HepG2 (cell line): ENCODE measurements around the gene PDGFB. TPM values are rescaled to one million over a fixed set of nuclear protein-coding genes. Genes with fewer than 3 reads are reported as not detected.
A peak's percentile ranks its signal among the peaks of the same experiment; 100 is the strongest.

Source experiments
- ATAC-seq: fragments of 200-7000 bp; cut with Tn5 transposase; 3 replicates; pipeline ENCODE4 v1.9.1; 2020; ENCODE audit warnings: mild to moderate bottlenecking, moderate library complexity
- BruUV-seq: library from RNA; stranded (reverse); fragments of 400-500 nt; replicated peaks from 2 replicates; lab custom pipeline; 2021; lab: Mats Ljungman, UMichigan
- CTCF ChIA-PET: fragments of 300-600 bp; formaldehyde crosslinking; extraction: SDS; loops from one replicate; lab custom pipeline; 2021; ENCODE audit warnings: low total read pairs, inconsistent platforms, low intra/inter-chr PET ratio; lab: Yijun Ruan, JAX
- POLR2A ChIA-PET: fragments of 350-600 bp; sonication (Branson Sonifier 250); formaldehyde crosslinking; loops from one replicate; lab custom pipeline; 2020; ENCODE audit warnings: antibody characterized with exemption, inconsistent platforms; lab: Yijun Ruan, JAX
- DNase-seq: peaks from one replicate; pipeline ENCODE4 v3.0.0-alpha.2; 2015; ENCODE audit warnings: low spot score
- FAIRE-seq: peaks from 3 replicates; lab custom pipeline; 2011; peaks lifted over from hg19 to GRCh38; lab: Jason Lieb, UNC
- H2AFZ ChIP-seq: one replicate; pipeline ENCODE4 v1.6.1; 2011; ENCODE audit warnings: low read length, inconsistent platforms
- H3K27ac ChIP-seq: fragments of 300-600 bp; 3 replicates; pipeline ENCODE4 v1.8.0; 2011; ENCODE audit warnings: mixed run types, mild to moderate bottlenecking, mixed read lengths, low read length, inconsistent platforms; ENCODE audit not compliant: insufficient read depth; ENCODE audit errors: extremely low read length
- H3K27me3 ChIP-seq, 2 experiments: fragments of 200-600 bp in 1 of 2; 2 replicates in 1 of 2; 3 replicates in 1 of 2; pipeline versions ENCODE4 v1.6.0 to v1.8.0; 2011; ENCODE audit warnings: low read length in 2 of 2, mild to moderate bottlenecking in 2 of 2, moderate library complexity in 2 of 2, inconsistent platforms in 1 of 2; ENCODE audit not compliant: insufficient read depth in 2 of 2, control insufficient read depth in 1 of 2
- H3K36me3 ChIP-seq, 2 experiments: fragments of 200-600 bp in 1 of 2; replicated peaks in 1 of 2; 2 replicates in 1 of 2; 3 replicates in 1 of 2; pipeline versions ENCODE4 v1.5.1 to v1.8.0; 2011; ENCODE audit warnings: low read length in 2 of 2, inconsistent platforms in 1 of 2; ENCODE audit not compliant: insufficient read depth in 2 of 2, control insufficient read depth in 1 of 2
- H3K4me1 ChIP-seq: 2 replicates; pipeline ENCODE4 v1.5.1; 2012; ENCODE audit warnings: low read length, inconsistent platforms; ENCODE audit not compliant: insufficient read depth
- H3K4me2 ChIP-seq: 2 replicates; pipeline ENCODE4 v1.6.0; 2011; ENCODE audit warnings: low read depth, low read length, inconsistent platforms
- H3K4me3 ChIP-seq, 3 experiments: fragments of 200-600 bp in 1 of 3; sonication (generic), shearing (Covaris generic) in 1 of 3; replicated peaks in 1 of 3; 2 replicates each; pipeline ENCODE4 v1.5.1; 2011 to 2016; ENCODE audit warnings: low read length in 3 of 3, inconsistent platforms in 2 of 3, low read depth in 2 of 3, mild to moderate bottlenecking in 2 of 3, control low read depth in 1 of 3, mixed read lengths in 1 of 3; ENCODE audit not compliant: insufficient read depth in 1 of 3
- H3K79me2 ChIP-seq: one replicate; pipeline ENCODE4 v1.6.1; 2011; ENCODE audit warnings: low read length, inconsistent platforms; ENCODE audit not compliant: insufficient read depth
- H3K9ac ChIP-seq: 2 replicates; pipeline ENCODE4 v1.6.0; 2011; ENCODE audit warnings: mild to moderate bottlenecking, low read depth, low read length, inconsistent platforms; ENCODE audit not compliant: insufficient read depth
- H3K9me3 ChIP-seq: 2 replicates; pipeline ENCODE4 v1.5.1; 2012; ENCODE audit warnings: mild to moderate bottlenecking, low read length
- H4K20me1 ChIP-seq: 2 replicates; pipeline ENCODE4 v1.6.0; 2011; ENCODE audit warnings: inconsistent platforms, mild to moderate bottlenecking, low read length, moderate library complexity; ENCODE audit not compliant: insufficient read depth
- HNRNPL ChIP-seq: fragments of 200-400 bp; formaldehyde crosslinking; IDR thresholded peaks from 2 replicates; pipeline ENCODE4 v1.6.1; 2017; ENCODE audit warnings: mild to moderate bottlenecking, low read depth, low read length
- PLRG1 ChIP-seq: fragments of 450-650 bp; conservative IDR thresholded peaks from 2 replicates; pipeline ENCODE4 v1.6.1; 2016
- ZNF552 ChIP-seq: sonication (generic); formaldehyde crosslinking; IDR thresholded peaks from 2 replicates; pipeline ENCODE4 v1.9.0; 2022; ENCODE audit warnings: missing genetic modification reagents, mild to moderate bottlenecking, borderline replicate concordance
- ZNF768 ChIP-seq: sonication (generic); formaldehyde crosslinking; IDR thresholded peaks from 2 replicates; pipeline ENCODE4 v1.4.0; 2020; ENCODE audit warnings: missing genetic modification reagents
- WGBS: methylation state at CpG from one replicate; pipeline ENCODE4 v1.1.6; 2017; ENCODE audit warnings: low lambda C conversion rate; 5-methylcytosine and 5-hydroxymethylcytosine counted together
- in situ Hi-C: cut with HindIII; loops from 2 replicates; pipeline ENCODE4 v1.10.0; 2017; ENCODE audit warnings: low pct_unique_long_range_greater_than_20kb; ENCODE audit not compliant: extremely low pct_ligation_motif_present
- intact Hi-C: fragments of 100-400 bp; cut with micrococcal nuclease; formaldehyde crosslinking; loops from one replicate; pipeline ENCODE4 v1.10.0; 2022; ENCODE audit not compliant: unreplicated experiment
- polyA plus RNA-seq, 8 experiments: library from polyadenylated mRNA; depleted of rRNA in 3 of 8; stranded (reverse) in 7 of 8; unstranded in 1 of 8; fragments of >200 nt; fragmentation: Illumina TruSeq in 4 of 8; extraction: Trizol in 4 of 8; gene quantifications; 2 replicates each; pipeline versions ENCODE4 v1.2.1 to v1.2.3, GENCODE V29; 2011 to 2016; ENCODE audit warnings: low read depth in 4 of 8, missing spikeins in 1 of 8, mixed read lengths in 1 of 8; ENCODE audit not compliant: insufficient read depth in 1 of 8
- total RNA-seq, 5 experiments: library from RNA; depleted of rRNA; stranded (reverse); fragments of >200 nt; fragmentation: Illumina TruSeq; extraction: Trizol; gene quantifications; 2 replicates each; pipeline ENCODE4 v1.2.3, GENCODE V29; 2016; ENCODE audit warnings: low read depth in 1 of 5

Gene PDGFB
- total and polyA plus RNA-seq, 2 of the 13 experiments (the other 11 are each of a cell fraction or from before 2014, with no cell fraction given): 1.4 to 10.1 TPM

DNA sequence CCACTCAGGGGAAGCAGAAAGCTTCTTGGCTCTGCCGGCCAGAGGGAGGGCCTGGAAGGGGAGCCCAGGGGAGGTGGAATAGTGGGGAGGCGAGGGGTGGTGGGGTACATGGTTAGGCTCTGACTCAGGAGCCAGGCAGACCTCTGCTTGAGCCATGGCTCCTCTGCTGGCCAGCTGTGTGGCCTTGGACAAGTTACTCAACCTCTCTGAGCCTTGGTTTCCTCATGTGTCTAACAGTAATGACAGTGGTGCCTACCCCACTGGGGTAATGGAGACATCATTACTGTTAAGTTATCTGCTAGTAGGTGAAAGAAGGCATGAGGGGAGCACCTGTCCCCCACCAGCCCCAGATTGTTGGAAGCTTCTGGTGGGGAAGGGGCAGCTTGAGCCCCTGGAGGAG is 12.2 kb upstream of the PDGFB start:
- Histone ChIP-seq H3K4me1 (peaks cover 61% of the 10 kb centered on the region), H3K9me3 (no peaks in the 10 kb centered on the region; the same call in none of the 2 replicates), H3K9ac (no peak overlapping the region), H3K4me2 (no peak overlapping the region), H4K20me1 (no peaks in the 10 kb centered on the region), H3K27me3 (peaks cover 9 to 35% of the 10 kb centered on the region in 2 experiments; a peak in 4 of 5 replicates), H3K27ac (no peak overlapping the region), H2AFZ (no peak overlapping the region), H3K4me3 (no peak overlapping the region), H3K79me2 (no peaks in the 10 kb centered on the region), H3K36me3 (no peaks in the 10 kb centered on the region)
- ChIA-PET POLR2A (interaction anchor here (0.8 to 1.1 kb wide), 2 partner anchors 12 to 62 kb away, joined by 3 to 6 read pairs; partner anchors contain the start of genes PDGFB and RPL3), CTCF (no interaction called here)
- ATAC-seq: no peak
- no TSS peak for BruUV-seq
- peak; percentile 95 for TF ChIP-seq ZNF768
- no peak for TF ChIP-seq PLRG1
- 6% methylated on average over 2 of the region's 2 CpGs for WGBS
- intact Hi-C loops (no loop called here), in situ Hi-C loops (no loop called here)
- FAIRE-seq: no peak
- DNase-seq: no peak

DNA sequence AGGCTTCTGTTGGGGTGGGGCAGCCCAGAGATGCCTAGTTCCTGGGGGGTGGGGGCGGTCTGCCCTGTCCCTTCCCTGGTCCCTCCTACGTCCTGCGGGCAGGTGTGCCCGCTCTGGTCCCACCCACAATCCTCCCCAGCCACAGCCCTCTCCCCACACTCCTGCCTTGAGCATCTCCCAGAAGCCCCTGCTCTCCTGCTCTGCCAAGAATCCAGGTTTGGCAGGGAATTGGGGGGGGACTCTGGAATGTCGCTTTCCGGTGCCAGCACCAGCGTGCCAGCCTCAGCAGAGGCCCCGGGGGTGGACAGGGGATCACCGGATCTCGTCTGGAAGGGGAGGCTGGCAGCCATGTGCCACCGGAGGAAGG is 11.4 kb upstream of the PDGFB start:
- intact Hi-C loops: no loop called here
- peak; percentile 61; the same call in 1 of the 2 replicates for TF ChIP-seq HNRNPL
- TF ChIP-seq ZNF552 (CRISPR knock-in tag): no peak
- no peak for DNase-seq
- no peak overlapping the region for H2AFZ ChIP-seq
- in situ Hi-C loops: no loop called here
- H3K4me1 ChIP-seq: peaks cover 69% of the 10 kb centered on the region
- no peak overlapping the region for H3K27ac ChIP-seq
- H3K9ac ChIP-seq: no peak overlapping the region
- no peaks in the 10 kb centered on the region for H4K20me1 ChIP-seq
- WGBS: 57% methylated on average over 5 of the region's 11 CpGs
- H3K4me2 ChIP-seq: no peak overlapping the region
- ChIA-PET POLR2A (interaction anchor here (1.1 kb wide), 1 partner anchor 63 kb away, joined by 3 read pairs; the partner anchor contains the start of gene RPL3), CTCF (no interaction called here)
- peaks cover 9 to 38% of the 10 kb centered on the region in 2 experiments; a peak in 4 of 5 replicates for H3K27me3 ChIP-seq
- no peak overlapping the region for H3K4me3 ChIP-seq
- no peak for FAIRE-seq
- H3K79me2 ChIP-seq: no peaks in the 10 kb centered on the region
- H3K36me3 ChIP-seq: no peaks in the 10 kb centered on the region
- no peaks in the 10 kb centered on the region for H3K9me3 ChIP-seq
- no peak for ATAC-seq
- no TSS peak for BruUV-seq
